ENCODE results near the gene TFPI. TPM values are rescaled to one million over a fixed set of nuclear protein-coding genes. Genes with fewer than 3 reads are reported as not detected.

Gene TFPI
- total RNA-seq, 2 donors from 2014 or later = 8.8 to 23.4 TPM

GRCh38 chr2:187461294-187462261 is 92.7 kb downstream of the TFPI start:
- intact Hi-C loops (cut with DNase I) = no loop called here
- Histone ChIP-seq H3K9me3 (no peaks in the 10 kb centered on the region), H3K4me1 (no peaks in the 10 kb centered on the region), H3K9ac (ENCODE audit: low read depth in 2 of 2, low read length in 2 of 2) (no peak overlapping the region), H3K27ac (no peak overlapping the region), H3K27me3 (no peaks in the 10 kb centered on the region), H3K4me3 (no peak overlapping the region), H3K36me3 (no peaks in the 10 kb centered on the region)
- DNase-seq = no peak
- TF ChIP-seq, protein P1, sequence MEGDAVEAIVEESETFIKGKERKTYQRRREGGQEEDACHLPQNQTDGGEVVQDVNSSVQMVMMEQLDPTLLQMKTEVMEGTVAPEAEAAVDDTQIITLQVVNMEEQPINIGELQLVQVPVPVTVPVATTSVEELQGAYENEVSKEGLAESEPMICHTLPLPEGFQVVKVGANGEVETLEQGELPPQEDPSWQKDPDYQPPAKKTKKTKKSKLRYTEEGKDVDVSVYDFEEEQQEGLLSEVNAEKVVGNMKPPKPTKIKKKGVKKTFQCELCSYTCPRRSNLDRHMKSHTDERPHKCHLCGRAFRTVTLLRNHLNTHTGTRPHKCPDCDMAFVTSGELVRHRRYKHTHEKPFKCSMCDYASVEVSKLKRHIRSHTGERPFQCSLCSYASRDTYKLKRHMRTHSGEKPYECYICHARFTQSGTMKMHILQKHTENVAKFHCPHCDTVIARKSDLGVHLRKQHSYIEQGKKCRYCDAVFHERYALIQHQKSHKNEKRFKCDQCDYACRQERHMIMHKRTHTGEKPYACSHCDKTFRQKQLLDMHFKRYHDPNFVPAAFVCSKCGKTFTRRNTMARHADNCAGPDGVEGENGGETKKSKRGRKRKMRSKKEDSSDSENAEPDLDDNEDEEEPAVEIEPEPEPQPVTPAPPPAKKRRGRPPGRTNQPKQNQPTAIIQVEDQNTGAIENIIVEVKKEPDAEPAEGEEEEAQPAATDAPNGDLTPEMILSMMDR (IDR thresholded peaks at IDR 0.05) = no peak

DNA sequence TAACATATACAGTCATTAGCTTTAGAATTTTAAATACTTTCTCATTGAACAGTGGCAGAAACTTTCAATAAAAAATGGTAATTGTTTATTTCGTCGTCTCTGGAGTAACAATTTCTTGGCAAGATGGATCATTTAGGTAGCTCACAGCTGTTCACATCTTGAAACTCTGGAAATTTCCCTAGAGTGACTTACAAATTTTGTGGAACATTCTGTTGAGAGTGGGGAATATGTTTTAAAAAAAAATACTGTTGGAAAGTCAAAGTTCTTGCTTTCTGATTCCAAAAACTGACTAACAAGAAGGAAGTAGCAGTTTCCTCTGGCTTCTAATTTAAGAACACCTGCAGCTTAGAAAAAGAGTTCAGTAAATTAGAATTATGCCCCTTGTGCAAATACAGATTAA is 95.0 kb downstream of the TFPI start:
- H3K36me3 ChIP-seq = no peaks in the 10 kb centered on the region
- no peak for DNase-seq
- TF ChIP-seq, protein P1 (IDR thresholded peaks at IDR 0.05) = no peak
- H3K9ac ChIP-seq (ENCODE audit: low read depth in 2 of 2, low read length in 2 of 2) = no peak overlapping the region
- H3K4me1 ChIP-seq = no peaks in the 10 kb centered on the region
- intact Hi-C loops (cut with DNase I) = no loop called here
- H3K4me3 ChIP-seq = no peak overlapping the region
- H3K27ac ChIP-seq = no peak overlapping the region
- H3K27me3 ChIP-seq = no peaks in the 10 kb centered on the region
- no peaks in the 10 kb centered on the region for H3K9me3 ChIP-seq

- Histone ChIP-seq H3K9ac (ENCODE audit: low read depth in 2 of 2, low read length in 2 of 2) (no peak overlapping the region), H3K27ac (no peak overlapping the region), H3K27me3 (no peaks in the 10 kb centered on the region), H3K4me1 (no peaks in the 10 kb centered on the region), H3K4me3 (no peak overlapping the region), H3K36me3 (no peaks in the 10 kb centered on the region), H3K9me3 (no peaks in the 10 kb centered on the region)
- intact Hi-C loops (cut with DNase I) = loop anchor here (5.0 kb wide), 2 partner anchors 321 to 591 kb away; no protein-coding TSS in a partner anchor
- DNase-seq = no peak
- TF ChIP-seq, protein P1 (IDR thresholded peaks at IDR 0.05) = peak; percentile 17
These were observed 101.1 kb downstream of the TFPI start for GRCh38 chr2:187453078-187453641.

GRCh38 chr2:187451510-187451909 is 102.7 kb downstream of the TFPI start:
- Histone ChIP-seq H3K27ac (no peak overlapping the region), H3K27me3 (no peaks in the 10 kb centered on the region), H3K36me3 (no peaks in the 10 kb centered on the region), H3K9ac (ENCODE audit: low read depth in 2 of 2, low read length in 2 of 2) (no peak overlapping the region), H3K9me3 (no peaks in the 10 kb centered on the region), H3K4me3 (no peak overlapping the region), H3K4me1 (no peaks in the 10 kb centered on the region)
- TF ChIP-seq, protein P1 (IDR thresholded peaks at IDR 0.05) = no peak
- intact Hi-C loops (cut with DNase I) = loop anchor here (5.0 kb wide), 2 partner anchors 319 to 589 kb away; no protein-coding TSS in a partner anchor
- no peak for DNase-seq

DNA sequence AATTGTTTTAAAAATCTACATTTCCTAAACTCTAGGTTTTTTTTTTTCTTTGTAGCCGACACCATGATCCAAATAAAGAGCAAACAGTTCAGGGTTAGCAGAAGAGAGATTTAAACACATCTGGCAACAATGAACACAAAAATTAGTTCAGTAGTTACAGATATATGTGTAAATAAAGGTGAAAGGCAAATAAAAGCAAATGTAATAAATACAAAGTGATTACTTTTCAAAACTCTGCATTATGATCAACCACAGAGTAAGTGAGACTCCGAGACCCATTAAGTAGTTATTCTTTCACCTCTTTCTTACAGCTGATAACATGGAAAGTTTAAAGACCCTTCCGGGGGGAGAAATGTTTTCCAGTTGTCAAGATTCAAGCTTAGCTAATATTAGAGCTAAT is 106.9 kb downstream of the TFPI start:
- TF ChIP-seq, protein P1 (IDR thresholded peaks at IDR 0.05) = no peak
- Histone ChIP-seq H3K27me3 (no peaks in the 10 kb centered on the region), H3K9ac (ENCODE audit: low read depth in 2 of 2, low read length in 2 of 2) (no peak overlapping the region), H3K27ac (no peak overlapping the region), H3K4me1 (no peaks in the 10 kb centered on the region), H3K36me3 (no peaks in the 10 kb centered on the region), H3K4me3 (peak overlapping the region; percentile 7), H3K9me3 (no peaks in the 10 kb centered on the region)
- intact Hi-C loops (cut with DNase I) = no loop called here
- no peak for DNase-seq
